Cerebellar nuclear complex (tissue), 1 donor: ENCODE data around the gene FAAP100.

ENCODE experiments used
- DNase-seq, 2 experiments: peaks; one replicate each; lab custom pipeline; 2025; lab: John Stamatoyannopoulos, UW

Gene FAAP100

DNA sequence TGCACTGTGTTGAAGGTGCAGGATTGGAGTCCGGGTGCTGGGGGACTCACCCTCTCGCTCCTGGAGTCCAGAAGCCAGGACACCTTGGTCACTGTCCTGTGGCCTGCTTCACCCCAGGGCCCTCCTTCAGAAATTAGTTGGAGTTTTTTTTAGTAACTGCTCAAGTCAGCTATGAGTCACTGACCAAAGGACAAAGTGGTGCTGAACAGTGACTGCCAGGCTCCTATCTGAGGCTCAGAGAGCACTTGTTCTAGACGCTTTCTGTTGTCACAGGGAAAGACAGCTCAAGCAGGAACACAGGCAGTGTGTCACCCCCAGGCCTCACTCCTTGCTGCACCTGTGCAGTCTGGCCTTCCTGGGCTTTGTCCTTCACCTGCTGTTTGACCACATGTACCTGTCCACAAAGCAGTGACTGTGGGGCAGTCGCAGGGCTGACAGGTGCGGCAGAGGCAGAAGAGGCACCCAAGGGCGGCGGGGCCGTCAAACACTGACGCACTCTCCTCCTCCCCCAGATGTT is 4.1 kb upstream of the FAAP100 start:
- DNase-seq = no peak

DNA sequence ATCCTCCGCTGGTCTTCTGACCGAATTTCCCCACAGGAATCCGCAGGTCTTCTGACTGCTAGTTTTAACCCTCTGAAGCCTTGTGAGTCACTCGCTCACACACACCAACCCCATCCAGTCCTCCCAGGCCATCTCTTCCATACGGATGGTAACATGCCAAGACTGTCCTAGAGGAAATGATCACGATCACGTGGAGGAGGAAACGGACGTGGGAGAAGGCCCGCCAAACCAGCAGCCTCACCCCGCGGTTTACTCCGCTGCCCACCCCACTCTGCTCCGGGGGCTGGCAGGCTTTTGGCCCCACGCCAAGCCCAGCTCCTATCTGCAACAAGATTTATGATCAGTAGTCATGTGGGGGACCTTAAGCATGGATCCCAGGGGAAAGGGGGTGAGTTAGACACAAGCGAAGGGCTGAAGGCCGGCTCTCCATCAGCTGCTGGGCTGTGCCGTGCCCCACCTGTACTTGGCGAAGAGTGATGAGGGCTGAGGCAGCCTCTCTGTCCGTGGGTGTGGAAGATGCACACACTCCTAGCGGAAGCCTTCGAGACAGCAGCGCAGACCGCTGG is 1.5 kb upstream of the FAAP100 start:
- DNase-seq = no peak

- no peak for DNase-seq
These were observed 964 bp upstream of the FAAP100 start for GRCh38 chr17:81553018-81553615.

DNA sequence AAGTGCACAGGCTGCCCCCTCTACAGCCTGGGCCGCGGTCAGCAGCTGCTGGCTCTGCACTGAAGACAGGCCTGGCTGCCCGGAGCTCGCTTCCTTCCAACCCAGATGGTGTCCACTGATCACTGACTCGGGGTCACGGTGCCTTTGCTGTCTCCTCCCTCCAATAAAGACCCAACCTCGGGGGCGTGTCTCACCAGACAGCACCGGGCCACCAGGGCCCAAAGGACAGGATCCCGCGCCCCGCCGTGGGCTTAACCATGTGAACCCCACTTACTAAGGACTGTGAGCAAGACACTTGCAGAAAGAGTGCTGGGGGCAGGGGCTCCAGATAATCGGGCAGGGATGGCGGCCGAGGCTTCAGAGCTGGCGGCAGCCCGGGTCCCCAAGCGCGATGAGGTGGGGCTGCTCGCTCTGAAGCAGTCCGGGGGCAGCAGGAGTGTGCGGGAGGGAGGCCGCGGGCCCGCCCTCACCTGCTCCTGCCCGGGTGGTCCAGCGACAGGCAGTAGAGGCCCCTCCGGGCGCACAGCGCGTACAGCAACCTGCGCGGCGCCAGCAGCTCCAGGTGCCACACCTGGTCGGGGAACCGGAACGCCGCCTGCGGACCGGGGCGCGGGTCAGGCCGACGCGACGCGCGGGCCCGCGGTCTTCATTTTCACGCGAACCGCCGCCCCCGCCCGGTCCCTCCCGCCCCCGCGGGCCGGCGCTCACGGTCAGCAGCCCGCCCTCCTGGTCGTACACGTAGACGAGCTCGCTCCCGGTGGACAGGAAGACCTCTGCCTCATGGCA is 502 bp downstream of the FAAP100 start:
- no peak for DNase-seq

DNA sequence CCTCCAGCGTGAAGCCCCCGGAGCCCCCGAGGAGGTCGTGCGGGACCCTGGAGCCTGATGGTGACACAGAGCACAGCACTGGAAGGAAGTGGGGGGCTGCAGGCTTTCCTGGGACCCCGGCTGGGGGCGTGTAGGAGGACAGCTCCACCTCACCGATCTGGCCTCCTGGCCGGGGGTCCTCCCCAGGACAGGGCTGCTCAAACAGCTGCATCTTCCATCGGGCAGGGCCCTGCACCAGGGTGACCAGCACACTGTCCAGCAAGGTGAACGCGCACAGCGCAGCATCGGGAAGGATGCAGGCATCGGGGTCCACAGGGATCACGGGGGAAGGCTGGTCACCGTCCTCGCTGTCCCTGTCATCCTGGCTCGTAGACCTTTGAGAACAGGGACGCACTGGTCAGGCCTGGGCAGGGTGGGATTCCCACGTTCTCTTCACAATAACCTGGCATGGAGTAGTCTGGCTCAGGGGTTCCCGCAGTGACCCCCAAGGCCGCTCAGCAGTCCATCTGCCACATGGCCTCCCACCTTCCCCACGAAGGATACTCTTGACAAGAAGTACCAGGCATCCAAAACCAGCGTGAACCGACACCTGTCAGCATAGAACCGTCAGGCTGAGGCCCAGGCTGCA is 1.2 kb downstream of the FAAP100 start:
- no peak for DNase-seq

DNA sequence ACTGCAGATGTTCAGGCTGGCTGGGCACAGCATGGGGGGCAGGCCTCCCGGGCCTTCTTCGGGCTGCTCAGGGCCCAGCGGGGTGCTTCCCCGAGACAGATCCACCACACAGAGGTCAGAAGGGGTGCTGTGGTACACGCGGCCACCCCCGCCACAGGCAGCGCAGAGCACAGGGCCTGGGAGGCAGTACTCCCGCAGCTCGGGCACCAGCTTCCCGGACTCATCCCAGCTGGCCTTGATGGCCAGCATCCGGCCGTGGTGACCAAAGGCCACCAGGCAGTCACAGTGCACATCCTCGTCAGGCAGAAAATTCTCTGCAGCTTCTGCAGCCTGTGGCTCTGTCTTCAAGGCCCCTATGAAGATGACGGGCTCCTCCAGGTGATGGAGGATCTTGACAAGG is 1.9 kb downstream of the FAAP100 start:
- no peak for DNase-seq

DNA sequence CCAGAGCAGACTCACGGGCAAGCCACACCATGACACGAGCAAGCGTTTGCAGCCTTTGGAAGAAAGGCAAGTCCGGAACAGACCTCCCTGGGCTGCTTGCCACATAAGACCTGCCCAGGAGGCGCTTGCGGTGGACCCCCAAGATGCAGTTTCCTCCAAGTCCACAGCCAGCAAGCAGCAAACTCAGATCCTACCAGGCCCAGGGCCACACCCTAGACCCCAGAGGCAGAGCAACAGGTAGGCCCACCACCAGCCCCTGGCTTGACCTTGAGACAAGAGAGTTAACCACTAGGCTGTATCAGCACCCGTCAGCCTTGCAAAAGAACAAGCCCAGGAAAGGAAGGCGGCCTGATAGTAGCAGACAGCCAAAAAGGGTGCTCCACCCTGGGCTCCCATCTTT is 2.3 kb downstream of the FAAP100 start:
- no peak for DNase-seq

DNA sequence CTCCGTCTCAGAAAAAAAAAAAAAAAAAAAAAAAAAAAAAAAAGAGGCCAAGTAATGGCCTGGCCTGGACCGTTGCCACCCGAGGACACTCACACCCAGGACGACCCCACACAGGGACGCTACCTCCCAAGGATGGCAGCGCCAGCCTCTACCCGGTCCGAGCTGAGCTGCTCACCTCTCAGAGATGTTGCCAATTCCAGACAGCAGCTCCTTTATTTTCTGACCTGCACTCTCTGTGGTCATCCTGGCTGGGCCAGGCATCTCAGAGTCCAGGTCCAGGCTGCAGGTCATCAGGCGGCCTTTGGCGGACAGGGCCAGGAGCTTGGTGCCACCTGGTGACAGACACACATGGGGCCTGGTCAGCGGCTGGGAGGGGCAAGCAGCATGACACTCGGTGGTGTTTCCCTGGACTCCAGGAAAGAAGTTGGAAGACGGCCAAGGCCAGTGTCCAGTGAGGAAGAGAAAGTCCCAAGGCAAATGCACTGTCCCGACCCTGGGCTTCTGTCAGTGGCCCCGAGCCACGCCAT is 3.1 kb downstream of the FAAP100 start:
- DNase-seq = no peak

- DNase-seq = no peak
These were observed 4.6 kb downstream of the FAAP100 start for GRCh38 chr17:81547614-81547982.

GRCh38 chr17:81546906-81547613 is 5.1 kb downstream of the FAAP100 start:
- DNase-seq = no peak

- no peak for DNase-seq
These were observed 6.8 kb downstream of the FAAP100 start for GRCh38 chr17:81545160-81545949.

- DNase-seq = no peak
These were observed 7.7 kb downstream of the FAAP100 start for GRCh38 chr17:81544281-81544974.

GRCh38 chr17:81543756-81544155 is 8.4 kb downstream of the FAAP100 start:
- no peak for DNase-seq

DNA sequence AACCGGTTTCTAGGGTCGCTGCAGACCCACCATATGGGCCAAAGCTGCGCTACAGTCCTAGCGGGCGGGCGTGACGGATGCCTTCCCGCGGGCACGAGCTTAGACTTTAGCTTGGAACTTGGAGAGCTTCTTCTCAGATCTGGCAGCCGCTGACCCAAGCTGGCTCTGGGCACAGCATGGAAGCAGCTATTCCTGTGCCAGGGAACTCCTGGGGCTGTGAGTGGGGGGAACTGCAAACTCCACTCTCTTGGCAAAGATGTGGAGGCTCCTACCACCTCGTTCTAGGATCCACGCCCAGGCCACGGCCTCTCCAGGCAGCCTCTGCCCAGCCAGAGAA is 8.8 kb downstream of the FAAP100 start:
- no peak for DNase-seq

- no peak for DNase-seq
These were observed 9.5 kb downstream of the FAAP100 start for GRCh38 chr17:81542431-81543338.

DNA sequence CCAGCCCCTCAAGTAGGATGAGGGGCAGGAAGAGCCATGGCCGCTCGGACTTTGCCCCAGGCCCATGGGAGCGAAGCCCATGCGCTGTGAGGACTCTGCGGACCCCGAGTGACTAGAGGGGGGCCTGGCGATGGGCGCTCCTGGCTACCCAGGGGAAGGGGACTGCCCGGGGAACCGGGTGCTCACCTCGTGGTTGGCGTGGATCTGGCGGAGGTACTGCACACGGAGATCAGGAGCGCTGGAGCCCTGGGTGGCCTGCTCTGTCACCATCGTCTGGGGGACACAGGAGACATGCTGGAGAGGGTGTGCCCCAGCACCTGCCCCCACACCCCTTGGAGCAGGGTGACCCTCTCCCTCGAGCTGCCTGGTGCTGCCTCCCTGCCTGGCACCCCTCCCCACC is 11.0 kb downstream of the FAAP100 start:
- no peak for DNase-seq

DNA sequence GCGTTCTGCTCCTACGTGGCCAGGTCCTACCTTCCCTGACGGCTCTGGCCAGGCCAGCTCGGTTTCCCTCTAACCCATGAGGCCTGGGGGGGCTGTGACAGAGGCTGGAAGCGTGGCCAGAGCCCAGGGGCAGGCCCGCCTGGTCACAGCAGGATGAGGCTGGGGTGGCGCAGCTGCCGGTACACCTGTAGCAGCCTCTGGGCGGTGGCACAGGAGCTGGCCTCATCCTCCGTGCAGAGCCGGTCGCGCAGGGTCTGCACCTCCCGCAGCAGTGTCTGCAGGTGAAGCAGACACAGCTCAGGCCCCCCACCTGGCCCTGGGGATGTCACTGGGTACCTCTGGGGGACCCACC is 11.5 kb downstream of the FAAP100 start:
- DNase-seq = no peak

- DNase-seq = no peak
These were observed 12.0 kb downstream of the FAAP100 start for GRCh38 chr17:81539961-81540675.

GRCh38 chr17:81539571-81539900 is 12.6 kb downstream of the FAAP100 start:
- no peak for DNase-seq
